GM13976 (cell line): Measurements from ENCODE around the gene U2AF2.

Experiments used
- DNase-seq: peaks from one replicate; pipeline ENCODE4 v3.0.0; 2012; ENCODE audit warnings: low spot score
- CTCF ChIP-seq: IDR thresholded peaks from 2 replicates; pipeline ENCODE4 v1.5.1; 2012; ENCODE audit warnings: borderline replicate concordance, mild to moderate bottlenecking; ENCODE audit not compliant: insufficient read depth; ENCODE audit errors: extremely low read depth, missing control alignments, control extremely low read depth
- in situ Hi-C: fragments of 300-500 bp; cut with MboI; formaldehyde crosslinking; loops from one replicate; pipeline ENCODE4 v1.12.0; 2022; ENCODE audit warnings: low sequenced_read_pairs, mixed read lengths, inconsistent platforms; ENCODE audit not compliant: unreplicated experiment

U2AF2 gene

DNA sequence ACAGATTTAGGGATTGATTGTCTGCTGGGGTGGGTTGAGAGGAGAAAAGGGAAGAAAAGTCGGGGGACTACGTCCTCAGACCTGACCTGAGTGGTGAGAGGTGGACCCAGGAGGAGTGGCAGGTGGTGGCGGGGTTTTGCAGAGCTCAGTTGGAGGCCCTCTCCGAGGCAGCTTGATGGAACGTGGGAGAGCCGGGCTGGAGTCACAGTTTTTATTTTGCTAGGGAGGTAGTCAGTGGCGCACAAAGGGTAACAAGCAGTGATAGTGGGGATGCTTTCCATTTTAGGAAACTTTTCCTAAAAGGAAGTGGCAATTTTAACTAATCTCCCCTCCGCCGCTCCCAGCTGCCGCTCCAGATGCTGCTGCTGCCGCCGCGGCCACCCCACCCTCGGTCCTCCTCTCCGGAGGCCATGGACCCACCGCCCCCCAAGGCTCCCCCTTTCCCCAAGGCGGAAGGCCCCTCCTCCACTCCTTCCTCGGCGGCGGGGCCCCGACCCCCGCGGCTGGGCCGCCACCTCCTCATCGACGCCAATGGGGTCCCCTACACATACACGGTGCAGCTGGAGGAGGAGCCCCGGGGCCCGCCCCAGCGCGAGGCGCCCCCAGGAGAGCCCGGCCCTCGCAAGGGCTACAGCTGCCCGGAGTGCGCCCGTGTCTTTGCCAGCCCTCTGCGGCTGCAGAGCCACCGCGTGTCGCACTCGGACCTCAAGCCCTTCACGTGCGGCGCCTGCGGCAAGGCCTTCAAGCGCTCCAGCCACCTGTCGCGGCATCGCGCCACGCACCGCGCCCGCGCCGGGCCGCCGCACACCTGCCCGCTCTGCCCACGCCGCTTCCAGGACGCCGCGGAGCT lies 12.5 kb upstream of the U2AF2 start:
- no peak for DNase-seq
- no peak for TF ChIP-seq CTCF
- in situ Hi-C loops, result no loop called here

GRCh38 chr19:55643003-55643886 lies 11.6 kb upstream of the U2AF2 start, which contains the start of gene ZNF581:
ZNF581 (plus strand) TSS chr19:55643649; CDS start chr19:55644572, 923 bp downstream.
- in situ Hi-C loops, result no loop called here
- TF ChIP-seq CTCF, result no peak
- DNase-seq, result peak; percentile 86

- in situ Hi-C loops, result no loop called here
- TF ChIP-seq CTCF, result no peak
- DNase-seq, result no peak
Measured at GRCh38 chr19:55643887-55644176, 11.0 kb upstream of the U2AF2 start.

GRCh38 chr19:55644191-55644833 lies 10.5 kb upstream of the U2AF2 start:
- no peak for TF ChIP-seq CTCF
- no peak for DNase-seq
- in situ Hi-C loops, result no loop called here

DNA sequence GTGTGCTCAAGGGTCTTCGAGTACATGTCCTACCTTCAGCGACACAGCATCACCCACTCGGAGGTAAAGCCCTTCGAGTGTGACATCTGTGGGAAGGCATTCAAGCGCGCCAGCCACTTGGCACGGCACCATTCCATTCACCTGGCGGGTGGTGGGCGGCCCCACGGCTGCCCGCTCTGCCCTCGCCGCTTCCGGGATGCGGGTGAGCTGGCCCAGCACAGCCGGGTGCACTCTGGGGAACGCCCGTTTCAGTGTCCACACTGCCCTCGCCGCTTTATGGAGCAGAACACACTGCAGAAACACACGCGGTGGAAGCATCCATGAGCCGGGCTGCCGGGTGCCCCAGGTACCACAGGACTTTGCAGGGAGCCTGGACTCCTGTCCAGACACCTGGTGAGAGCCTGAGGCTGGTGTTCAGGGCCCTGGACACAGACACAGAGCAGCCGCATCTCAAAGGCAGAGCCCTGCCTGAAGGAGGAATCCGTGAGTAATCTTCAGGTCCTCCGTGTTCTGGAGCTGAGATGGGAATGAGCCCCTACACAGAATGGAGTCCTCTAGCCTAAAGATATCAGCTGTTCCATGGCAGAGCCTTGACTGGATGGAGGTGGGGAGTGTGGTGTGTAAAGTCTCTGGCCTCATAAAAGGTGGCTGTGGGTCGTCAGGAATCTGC lies 9.9 kb upstream of the U2AF2 start:
- in situ Hi-C loops, result no loop called here
- no peak for DNase-seq
- TF ChIP-seq CTCF, result no peak

DNA sequence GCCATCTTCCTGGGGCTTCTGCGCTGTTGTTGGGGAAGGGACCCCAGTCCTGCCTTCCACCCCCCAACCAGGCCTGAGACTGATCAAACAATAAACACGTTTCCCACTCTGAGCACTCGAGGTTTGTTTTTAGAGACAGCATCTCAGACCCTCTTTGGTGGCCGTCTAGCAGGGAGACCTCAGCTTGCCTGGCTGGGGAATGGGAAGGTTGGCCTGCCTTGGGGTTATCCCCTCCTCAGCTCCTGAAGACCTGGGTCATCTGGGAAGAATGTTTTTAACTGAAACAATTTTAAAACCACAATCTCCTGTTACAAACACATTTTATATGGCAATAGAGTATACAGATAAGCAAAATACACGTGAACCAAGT lies 9.3 kb upstream of the U2AF2 start:
- TF ChIP-seq CTCF, result no peak

More for the DNA sequence above, 9.3 kb upstream of the U2AF2 start:
- in situ Hi-C loops, result no loop called here
- no peak for DNase-seq
